Calu3 (cell line): Measurements from ENCODE around the gene ASTN1. TPM values are rescaled to one million over a fixed set of nuclear protein-coding genes. Genes with fewer than 3 reads are reported as not detected.

Experiments used
- BruUV-seq: library from RNA; stranded (reverse); fragments of 400-500 nt; replicated peaks from 2 replicates; lab custom pipeline; 2021; lab: Mats Ljungman, UMichigan
- CTCF ChIA-PET: fragments of 300-600 bp; sonication (Branson Sonifier 250); formaldehyde crosslinking; loops from one replicate; lab custom pipeline; 2022; ENCODE audit warnings: antibody characterized with exemption; lab: Charles Lee
- DNase-seq: peaks from one replicate; pipeline ENCODE4 v3.0.0; 2022
- H3K27ac Mint-ChIP-seq: one replicate; pipeline ENCODE4 v1.8.0; 2022; ENCODE audit warnings: mixed read lengths; ENCODE audit not compliant: unreplicated experiment
- H3K27me3 Mint-ChIP-seq: one replicate; pipeline ENCODE4 v1.8.0; 2022; ENCODE audit warnings: mixed read lengths; ENCODE audit not compliant: unreplicated experiment
- H3K36me3 Mint-ChIP-seq: one replicate; pipeline ENCODE4 v1.8.0; 2022; ENCODE audit warnings: mild to moderate bottlenecking, moderate library complexity, mixed read lengths; ENCODE audit not compliant: insufficient read depth, unreplicated experiment
- H3K4me1 Mint-ChIP-seq: one replicate; pipeline ENCODE4 v1.8.0; 2022; ENCODE audit warnings: mild to moderate bottlenecking, low read depth, mixed read lengths; ENCODE audit not compliant: unreplicated experiment
- H3K4me3 Mint-ChIP-seq: one replicate; pipeline ENCODE4 v1.8.0; 2022; ENCODE audit warnings: mild to moderate bottlenecking, low read depth, moderate library complexity, mixed read lengths; ENCODE audit not compliant: unreplicated experiment
- H3K9me3 Mint-ChIP-seq: one replicate; pipeline ENCODE4 v1.8.0; 2022; ENCODE audit warnings: low read depth, mixed read lengths; ENCODE audit not compliant: unreplicated experiment
- CTCF ChIP-seq: fragments of 200-600 bp; IDR thresholded peaks from one replicate; pipeline ENCODE4 v1.8.0; 2022; ENCODE audit warnings: antibody characterized with exemption; ENCODE audit not compliant: unreplicated experiment
- intact Hi-C: fragments of 100-400 bp; cut with micrococcal nuclease; formaldehyde crosslinking; loops from one replicate; pipeline ENCODE4 v1.10.0; 2022; ENCODE audit not compliant: unreplicated experiment
- total RNA-seq: library from RNA; stranded (reverse); gene quantifications from 2 replicates; pipeline ENCODE4 v1.2.3, GENCODE V29; 2022

ASTN1 gene
- total RNA-seq, 1 experiment from 2014 or later, result not detected

- Mint-ChIP-seq H3K27ac (no peak overlapping the region), H3K27me3 (peaks cover 55% of the 10 kb centered on the region), H3K4me1 (no peaks in the 10 kb centered on the region), H3K4me3 (no peak overlapping the region), H3K36me3 (no peaks in the 10 kb centered on the region), H3K9me3 (no peaks in the 10 kb centered on the region)
- intact Hi-C loops, result no loop called here
- no TSS peak for BruUV-seq
- DNase-seq, result no peak
- TF ChIP-seq CTCF, result no peak
- CTCF ChIA-PET, result no interaction called here
These were observed 161.6 kb downstream of the ASTN1 start for GRCh38 chr1:177002891-177003290.

- H3K9me3 Mint-ChIP-seq, result no peaks in the 10 kb centered on the region
- intact Hi-C loops, result no loop called here
- DNase-seq, result no peak
- BruUV-seq, result no TSS peak
- no peak overlapping the region for H3K4me3 Mint-ChIP-seq
- TF ChIP-seq CTCF, result no peak
- H3K27ac Mint-ChIP-seq, result no peak overlapping the region
- H3K27me3 Mint-ChIP-seq, result peaks cover 62% of the 10 kb centered on the region
- H3K4me1 Mint-ChIP-seq, result no peaks in the 10 kb centered on the region
- no peaks in the 10 kb centered on the region for H3K36me3 Mint-ChIP-seq
- CTCF ChIA-PET, result no interaction called here
These were observed 163.0 kb downstream of the ASTN1 start for GRCh38 chr1:177001556-177001955.

- no peak for DNase-seq
- Mint-ChIP-seq H3K27me3 (peaks cover 75% of the 10 kb centered on the region), H3K36me3 (no peaks in the 10 kb centered on the region), H3K4me1 (no peaks in the 10 kb centered on the region), H3K9me3 (no peaks in the 10 kb centered on the region), H3K27ac (no peak overlapping the region), H3K4me3 (no peak overlapping the region)
- CTCF ChIA-PET, result no interaction called here
- BruUV-seq, result no TSS peak
- no peak for TF ChIP-seq CTCF
- intact Hi-C loops, result no loop called here
These were observed 166.2 kb downstream of the ASTN1 start for GRCh38 chr1:176998183-176998795.

GRCh38 chr1:176996456-176997090 is 167.9 kb downstream of the ASTN1 start:
- no peak for DNase-seq
- peaks cover 73% of the 10 kb centered on the region for H3K27me3 Mint-ChIP-seq
- H3K9me3 Mint-ChIP-seq, result no peaks in the 10 kb centered on the region
- no peak for TF ChIP-seq CTCF
- no peaks in the 10 kb centered on the region for H3K36me3 Mint-ChIP-seq
- no TSS peak for BruUV-seq
- no peaks in the 10 kb centered on the region for H3K4me1 Mint-ChIP-seq
- H3K27ac Mint-ChIP-seq, result no peak overlapping the region
- CTCF ChIA-PET, result no interaction called here
- H3K4me3 Mint-ChIP-seq, result no peak overlapping the region
- intact Hi-C loops, result no loop called here
